Heart left ventricle (tissue), 16 donors: Measurements from ENCODE around the gene FAM184A. TPM values are rescaled to one million over a fixed set of nuclear protein-coding genes. Genes with fewer than 3 reads are reported as not detected.

Source experiments
- ATAC-seq, 4 donors: fragments of 200-7000 bp; cut with Tn5 transposase; one replicate each; pipeline ENCODE4 v1.9.1; 2020 to 2022; ENCODE audit warnings: moderate library complexity in 4 of 4, mild to moderate bottlenecking in 3 of 4, moderate number of reproducible peaks in 1 of 4
- DNase-seq, 5 donors: peaks; one replicate each; pipeline ENCODE4 v3.0.0-alpha.2; 2020
- H3K27ac ChIP-seq, 12 donors: fragments of 200-600 bp; sonication (generic) in 4 of 12; one replicate each; pipeline versions ENCODE4 v1.5.0 to v1.8.0; 2016 to 2022; ENCODE audit warnings: mild to moderate bottlenecking in 2 of 12
- H3K27me3 ChIP-seq, 9 donors: fragments of 200-600 bp; sonication (generic) in 2 of 9; one replicate each; pipeline versions ENCODE4 v1.5.1 to v1.8.0; 2016 to 2022; ENCODE audit warnings: mild to moderate bottlenecking in 3 of 9
- H3K36me3 ChIP-seq, 9 donors: fragments of 200-600 bp; sonication (generic) in 2 of 9; one replicate each; pipeline versions ENCODE4 v1.5.0 to v1.8.0; 2018 to 2022; ENCODE audit warnings: mild to moderate bottlenecking in 2 of 9
- H3K4me1 ChIP-seq, 12 donors: fragments of 200-600 bp; sonication (generic) in 4 of 12; one replicate each; pipeline versions ENCODE4 v1.5.0 to v1.8.0; 2016 to 2022; ENCODE audit warnings: mild to moderate bottlenecking in 3 of 12
- H3K4me3 ChIP-seq, 12 donors: fragments of 200-600 bp; sonication (generic) in 4 of 12; one replicate each; pipeline versions ENCODE4 v1.5.0 to v1.8.0; 2017 to 2022; ENCODE audit warnings: mild to moderate bottlenecking in 9 of 12, moderate library complexity in 4 of 12
- H3K9me3 ChIP-seq, 12 donors: fragments of 200-600 bp; sonication (generic) in 4 of 12; one replicate each; pipeline versions ENCODE4 v1.5.0 to v1.8.0; 2016 to 2022; ENCODE audit warnings: mild to moderate bottlenecking in 1 of 12
- CTCF ChIP-seq, 12 donors: fragments of 200-600 bp; sonication (generic) in 4 of 12; IDR thresholded peaks; one replicate each; pipeline versions ENCODE4 v1.5.0 to v1.8.0; 2018 to 2022; ENCODE audit warnings: antibody characterized with exemption in 12 of 12, mild to moderate bottlenecking in 5 of 12
- POLR2A ChIP-seq, 2 donors: fragments of 450-650 bp; IDR thresholded peaks; one replicate each; pipeline ENCODE4 v1.6.1; 2017; ENCODE audit warnings: antibody characterized with exemption in 2 of 2, mild to moderate bottlenecking in 2 of 2, moderate library complexity in 2 of 2
- WGBS, 4 donors: extraction: QIAGEN DNeasy Blood & Tissue Kit in 2 of 4; methylation state at CpG; one replicate each; pipeline versions ENCODE4 v1.1.5 to v1.1.7; 2013 to 2018; 5-methylcytosine and 5-hydroxymethylcytosine counted together
- intact Hi-C, 10 donors: fragments of 100-400 bp; cut with DNase I; formaldehyde crosslinking; loops; one replicate each; pipeline versions ENCODE4 v1.11.1 to v1.14.2; 2022
- polyA plus RNA-seq, 2 donors: library from polyadenylated mRNA; stranded (reverse); fragments of 200-250 nt; gene quantifications; one replicate each; pipeline ENCODE4 v1.2.3, GENCODE V29; 2013
- total RNA-seq, 9 donors: library from RNA; depleted of rRNA in 2 of 9; stranded (reverse); fragments of >200 nt in 2 of 9; fragmentation: NEBNext Ultra II Directional in 3 of 9; extraction: Animal tissue kit (Norgen Biotek cat#: 25700) in 3 of 9; gene quantifications; one replicate each; pipeline versions ENCODE4 v1.1.0 to v1.2.4, GENCODE V29; 2016 to 2023
- donor health status: ischemic (EF 13 %, LVEDD 7.1; RV severe dilation, severe dysfunction).
- donor health status: healthy with polysubstance abuse.
- donor health status: DM: no; HTN: yes; CAD: no.
- donor health status: DM: no; HTN: no; CAD: no.
- donor health status: ischemic (EF 25% LVEDD 6.9; RV normal size, moderate dysfunction).
- donor health status: ischemic (EF 25% LVEDD 5.7; RV mildly dilated, moderate dysfunction).
- donor health status: healthy.
- donor health status: DM: yes; HTN: yes; CAD: no.
- donor health status: ischemic (EF 35%, LVEDD 5.7; RV mildly dilated, moderate dysfunction).
- donor health status: nonischemic (EF 11% LVEDD 7.7; RV severe dilation, severe dysfunction).
- donor health status: DM: yes; HTN: yes; CAD: no.
- donor health status: PGD.
- donor health status: ischemic (EF 29% LVEDD 5.4; RV normal size, mild dysfunction).
- donor health status: nonischemic (EF 23%, LVEDD 6.1; RV moderate dilation, normal function).

FAM184A gene
- total and polyA plus RNA-seq, 11 donors, result 0.16 to 1.1 (median 0.45) TPM

- peaks cover 0 to 65% (median 55%) of the 10 kb centered on the region in 9 donors for H3K36me3 ChIP-seq
- intact Hi-C loops, result loop anchor here in 2 of 10 donors (5.0 kb wide), 1 partner anchor 34 kb away; no protein-coding TSS in a partner anchor
- TF ChIP-seq CTCF (IDR thresholded peaks at IDR 0.05), result no peak
- no peak for TF ChIP-seq POLR2A (IDR thresholded peaks at IDR 0.05)
- WGBS, 4 donors, result 93 to 97% (median 94%) methylated on average over 5 of the region's 5 CpGs
- ATAC-seq, result no peak
- peaks cover 0 to 21% (median 6%) of the 10 kb centered on the region in 12 donors for H3K4me1 ChIP-seq
- DNase-seq, result no peak
- H3K4me3 ChIP-seq, result no peak overlapping the region
- no peak overlapping the region for H3K27ac ChIP-seq
- no peaks in the 10 kb centered on the region for H3K27me3 ChIP-seq
- H3K9me3 ChIP-seq, result no peaks in the 10 kb centered on the region
Measured at GRCh38 chr6:118931436-118931835, 147.0 kb downstream of the FAM184A start.

DNA sequence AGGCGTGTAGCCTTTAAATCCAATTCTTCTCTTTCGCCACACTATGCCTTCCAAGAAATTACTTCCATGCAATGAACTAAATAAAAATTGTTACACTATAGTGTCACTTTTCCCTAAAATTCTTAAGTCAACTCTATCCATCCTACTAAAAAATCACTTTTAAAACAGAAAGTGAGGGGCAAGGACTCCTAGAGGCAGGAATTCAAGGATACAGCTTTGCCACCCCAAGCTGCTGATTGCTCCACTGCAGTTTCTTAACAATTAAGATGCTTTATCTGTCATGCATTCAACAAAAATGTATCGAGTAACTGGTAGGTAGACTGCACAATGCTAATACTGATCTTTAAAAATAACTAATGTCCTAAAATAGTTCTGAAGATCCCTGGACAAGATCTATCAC is 147.8 kb downstream of the FAM184A start:
- TF ChIP-seq POLR2A (IDR thresholded peaks at IDR 0.05), result no peak
- TF ChIP-seq CTCF (IDR thresholded peaks at IDR 0.05), result no peak
- intact Hi-C loops, result loop anchor here in 2 of 10 donors (5.0 kb wide), 1 partner anchor 33 kb away; no protein-coding TSS in a partner anchor
- H3K4me3 ChIP-seq, result no peak overlapping the region
- H3K27me3 ChIP-seq, result no peaks in the 10 kb centered on the region
- no peak for DNase-seq
- WGBS, 4 donors, result 93 to 99% (median 94%) methylated on average over 3 of the region's 3 CpGs
- no peak for ATAC-seq
- peaks cover 0 to 72% (median 55%) of the 10 kb centered on the region in 9 donors for H3K36me3 ChIP-seq
- peaks cover 0 to 16% (median 6%) of the 10 kb centered on the region in 12 donors for H3K4me1 ChIP-seq
- no peak overlapping the region for H3K27ac ChIP-seq
- no peaks in the 10 kb centered on the region for H3K9me3 ChIP-seq

DNA sequence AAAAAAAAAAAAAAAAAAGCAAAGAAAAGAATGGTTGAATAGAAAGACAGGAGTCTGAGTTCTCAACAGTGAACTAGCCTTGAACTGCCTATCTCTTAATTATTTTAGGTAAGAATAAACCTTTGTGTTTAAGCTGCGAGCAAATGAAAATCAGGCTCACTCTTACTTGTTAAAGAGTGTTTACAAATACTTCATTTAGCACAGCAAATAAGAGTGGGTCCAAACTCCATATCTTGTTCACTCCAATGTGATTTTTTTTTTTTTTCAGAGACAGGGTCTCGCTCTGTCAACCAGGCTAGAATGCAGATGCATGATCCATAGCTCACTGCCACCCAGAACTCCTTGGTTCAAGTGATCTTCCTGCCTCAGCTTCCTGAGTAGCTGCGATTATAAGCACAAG is 155.4 kb downstream of the FAM184A start:
- H3K9me3 ChIP-seq, result no peaks in the 10 kb centered on the region
- no peaks in the 10 kb centered on the region for H3K27me3 ChIP-seq
- H3K4me3 ChIP-seq, result no peak overlapping the region
- H3K27ac ChIP-seq, result no peak overlapping the region
- intact Hi-C loops, result no loop called here
- no peaks in the 10 kb centered on the region for H3K4me1 ChIP-seq
- TF ChIP-seq POLR2A (IDR thresholded peaks at IDR 0.05) (no peak), CTCF (IDR thresholded peaks at IDR 0.05) (no peak)
- no peak for DNase-seq
- WGBS, 4 donors, result 81 to 98% (median 92%) methylated on average over 3 of the region's 3 CpGs
- ATAC-seq, result no peak
- peaks cover 0 to 100% (median 88%) of the 10 kb centered on the region in 9 donors for H3K36me3 ChIP-seq

- 95 to 100% (median 97%) methylated on average over 1 of the region's 1 CpG for WGBS, 4 donors
- H3K36me3 ChIP-seq, result peaks cover 0 to 99% (median 90%) of the 10 kb centered on the region in 9 donors
- DNase-seq, result no peak
- H3K4me3 ChIP-seq, result no peak overlapping the region
- no peak for ATAC-seq
- intact Hi-C loops, result no loop called here
- H3K27me3 ChIP-seq, result no peaks in the 10 kb centered on the region
- H3K9me3 ChIP-seq, result no peaks in the 10 kb centered on the region
- TF ChIP-seq POLR2A (IDR thresholded peaks at IDR 0.05) (no peak), CTCF (IDR thresholded peaks at IDR 0.05) (no peak)
- H3K4me1 ChIP-seq, result no peaks in the 10 kb centered on the region
- H3K27ac ChIP-seq, result no peak overlapping the region
Measured at GRCh38 chr6:118921084-118921483, 157.4 kb downstream of the FAM184A start.
